Measurements from ENCODE around the gene SPDEF.

DNA sequence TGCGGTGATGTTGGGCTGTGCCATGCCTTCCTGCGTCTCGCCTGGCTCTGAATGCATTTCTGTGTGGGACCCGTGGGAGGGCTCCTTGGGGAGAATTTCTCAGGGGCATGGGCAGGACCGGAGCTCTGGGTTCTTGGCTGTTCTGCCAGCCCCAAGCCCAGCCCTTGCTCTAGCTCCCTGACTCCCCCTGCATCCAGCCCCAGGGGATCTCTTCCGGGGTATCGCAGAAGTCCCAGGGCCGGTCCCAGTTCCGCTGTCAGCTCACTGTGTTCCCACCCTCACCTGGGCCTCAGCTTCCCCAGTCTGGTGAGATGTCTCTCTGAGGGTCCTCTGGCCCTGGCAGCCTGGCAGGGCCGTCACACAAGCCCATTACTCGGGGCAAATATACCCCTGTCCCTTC is 20.5 kb downstream of the SPDEF start:
- TF ChIP-seq, protein P1, sequence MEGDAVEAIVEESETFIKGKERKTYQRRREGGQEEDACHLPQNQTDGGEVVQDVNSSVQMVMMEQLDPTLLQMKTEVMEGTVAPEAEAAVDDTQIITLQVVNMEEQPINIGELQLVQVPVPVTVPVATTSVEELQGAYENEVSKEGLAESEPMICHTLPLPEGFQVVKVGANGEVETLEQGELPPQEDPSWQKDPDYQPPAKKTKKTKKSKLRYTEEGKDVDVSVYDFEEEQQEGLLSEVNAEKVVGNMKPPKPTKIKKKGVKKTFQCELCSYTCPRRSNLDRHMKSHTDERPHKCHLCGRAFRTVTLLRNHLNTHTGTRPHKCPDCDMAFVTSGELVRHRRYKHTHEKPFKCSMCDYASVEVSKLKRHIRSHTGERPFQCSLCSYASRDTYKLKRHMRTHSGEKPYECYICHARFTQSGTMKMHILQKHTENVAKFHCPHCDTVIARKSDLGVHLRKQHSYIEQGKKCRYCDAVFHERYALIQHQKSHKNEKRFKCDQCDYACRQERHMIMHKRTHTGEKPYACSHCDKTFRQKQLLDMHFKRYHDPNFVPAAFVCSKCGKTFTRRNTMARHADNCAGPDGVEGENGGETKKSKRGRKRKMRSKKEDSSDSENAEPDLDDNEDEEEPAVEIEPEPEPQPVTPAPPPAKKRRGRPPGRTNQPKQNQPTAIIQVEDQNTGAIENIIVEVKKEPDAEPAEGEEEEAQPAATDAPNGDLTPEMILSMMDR (IDR thresholded peaks at IDR 0.05): no peak
- TF ChIP-seq POLR2A (IDR thresholded peaks at IDR 0.05): no peak
